ENCODE results near the gene PDCD6IP.

Gene PDCD6IP

DNA sequence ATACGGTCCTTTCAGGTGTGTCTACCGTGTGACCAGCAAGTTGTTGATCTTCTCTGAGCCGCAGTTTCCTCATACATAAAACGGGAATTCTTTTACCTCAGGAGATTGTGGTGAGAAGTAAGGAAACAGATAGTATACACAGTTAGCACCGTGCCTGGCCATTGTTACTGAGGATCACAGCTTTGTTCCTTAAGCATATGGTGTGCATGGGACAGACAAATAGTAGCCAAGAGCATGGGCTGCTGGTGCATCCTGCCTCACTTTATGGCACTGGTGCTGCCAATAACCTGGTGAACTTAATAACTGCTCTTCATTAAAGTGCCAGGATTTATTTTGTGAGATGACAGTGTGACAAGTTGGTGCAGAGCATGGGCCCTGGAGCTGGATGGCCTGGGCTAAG lies 86.3 kb downstream of the PDCD6IP start:
- H3K36me3 Mint-ChIP-seq: no peaks in the 10 kb centered on the region
- H3K9me3 Mint-ChIP-seq (ENCODE audit: low read depth): no peaks in the 10 kb centered on the region
- peaks cover 2% of the 10 kb centered on the region for H3K27me3 Mint-ChIP-seq
- H3K4me1 Mint-ChIP-seq (ENCODE audit: low read depth): peaks cover 5% of the 10 kb centered on the region
- H3K4me3 Mint-ChIP-seq: no peak overlapping the region
- H3K27ac Mint-ChIP-seq: no peak overlapping the region

DNA sequence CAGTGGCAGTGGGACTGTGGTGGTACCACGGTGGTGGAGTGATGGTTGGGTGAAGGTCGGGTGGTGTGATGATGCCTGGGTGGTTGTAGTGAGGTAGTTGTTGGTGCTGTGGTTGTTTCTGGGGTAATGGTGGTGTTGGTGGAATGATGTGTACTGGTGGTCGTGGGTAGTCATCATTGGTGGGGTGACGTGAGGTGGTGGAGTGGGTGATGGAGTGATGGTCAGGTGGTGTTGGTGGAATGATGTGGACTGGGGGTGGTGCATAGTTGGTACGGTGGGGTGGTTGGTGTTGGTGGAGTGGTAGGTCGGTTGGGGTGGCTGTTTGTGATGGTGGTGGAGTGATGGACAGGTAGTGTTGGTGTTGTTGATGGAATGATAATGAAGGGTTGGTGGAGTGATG lies 87.1 kb downstream of the PDCD6IP start:
- Mint-ChIP-seq H3K36me3 (no peaks in the 10 kb centered on the region), H3K9me3 (ENCODE audit: low read depth) (no peaks in the 10 kb centered on the region), H3K4me3 (no peak overlapping the region), H3K27me3 (peaks cover 2% of the 10 kb centered on the region), H3K4me1 (ENCODE audit: low read depth) (peaks cover 5% of the 10 kb centered on the region), H3K27ac (no peak overlapping the region)

DNA sequence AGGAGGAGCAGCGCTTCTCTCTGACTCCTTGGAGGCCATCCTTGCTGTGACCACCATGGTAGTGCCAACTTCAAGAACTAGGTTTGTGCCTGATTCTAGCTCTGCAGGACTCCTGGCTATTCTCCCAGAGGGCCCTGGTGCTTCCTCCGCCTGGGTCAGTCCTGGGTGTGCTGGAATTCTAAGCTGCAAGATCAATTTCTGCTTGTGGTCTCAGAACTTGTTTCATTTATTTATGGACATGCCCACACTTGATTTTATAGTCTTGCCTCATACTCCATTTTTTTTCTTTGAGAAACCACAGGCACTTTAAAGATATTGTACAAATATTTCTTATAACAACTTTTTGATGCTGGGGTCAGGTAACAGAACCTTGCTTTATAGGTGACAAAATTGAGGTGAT lies 87.6 kb downstream of the PDCD6IP start:
- H3K4me1 Mint-ChIP-seq (ENCODE audit: low read depth): peaks cover 5% of the 10 kb centered on the region
- H3K27me3 Mint-ChIP-seq: peaks cover 2% of the 10 kb centered on the region
- H3K9me3 Mint-ChIP-seq (ENCODE audit: low read depth): no peaks in the 10 kb centered on the region
- H3K4me3 Mint-ChIP-seq: no peak overlapping the region
- H3K27ac Mint-ChIP-seq: no peak overlapping the region
- no peaks in the 10 kb centered on the region for H3K36me3 Mint-ChIP-seq

DNA sequence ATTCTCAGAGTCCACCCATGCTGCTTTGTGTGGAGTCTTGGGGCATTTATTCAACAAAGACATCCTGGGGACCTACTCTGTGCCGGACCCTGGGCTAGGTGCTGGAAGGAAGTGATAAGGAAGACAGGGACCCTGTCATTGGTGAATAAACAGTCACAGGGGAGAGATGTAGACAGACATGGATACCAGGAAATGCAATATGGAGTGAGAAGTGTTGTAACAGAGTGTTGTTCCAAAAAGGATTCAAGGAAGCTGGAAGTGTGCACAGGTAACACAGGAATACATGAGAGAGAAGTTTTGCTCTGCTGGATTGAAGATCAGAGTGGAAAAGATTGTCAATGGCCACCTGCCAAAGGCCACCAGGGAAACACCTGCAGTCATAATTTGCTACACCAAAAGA lies 89.0 kb downstream of the PDCD6IP start:
- no peaks in the 10 kb centered on the region for H3K36me3 Mint-ChIP-seq
- no peaks in the 10 kb centered on the region for H3K9me3 Mint-ChIP-seq (ENCODE audit: low read depth)
- peaks cover 5% of the 10 kb centered on the region for H3K4me1 Mint-ChIP-seq (ENCODE audit: low read depth)
- no peak overlapping the region for H3K27ac Mint-ChIP-seq
- no peak overlapping the region for H3K4me3 Mint-ChIP-seq
- peaks cover 2% of the 10 kb centered on the region for H3K27me3 Mint-ChIP-seq

DNA sequence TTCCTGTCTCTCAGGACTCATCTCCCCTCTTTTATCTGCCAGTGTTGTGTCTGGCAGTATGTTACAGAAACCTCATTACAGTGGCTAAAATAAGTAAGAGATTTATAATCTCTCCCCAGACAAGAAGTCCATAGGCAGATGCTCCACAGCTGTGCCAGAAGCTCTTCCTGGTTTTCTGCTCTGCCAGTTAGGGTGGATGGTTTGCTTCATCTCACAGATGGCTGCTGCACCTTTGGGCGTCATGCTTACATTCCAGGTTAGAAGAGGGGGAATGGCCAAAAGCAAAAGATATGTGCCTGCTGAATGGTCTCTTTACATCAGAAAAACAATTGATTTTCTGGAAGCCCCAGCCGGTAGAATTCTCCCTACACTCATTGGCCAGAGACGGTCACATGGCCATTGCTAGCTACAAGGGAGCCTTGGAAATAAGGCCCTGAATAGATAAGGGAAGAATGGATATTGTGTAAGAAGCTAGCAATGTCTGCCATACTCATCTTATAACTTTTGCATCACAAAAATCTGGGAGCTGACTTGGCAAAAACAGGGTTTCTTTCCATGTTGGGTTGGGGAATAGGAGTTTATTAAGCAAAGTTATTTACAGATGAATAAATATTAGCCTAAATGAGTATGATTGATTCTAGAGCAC lies 91.1 kb downstream of the PDCD6IP start:
- Mint-ChIP-seq H3K27me3 (peaks cover 2% of the 10 kb centered on the region), H3K4me1 (ENCODE audit: low read depth) (no peaks in the 10 kb centered on the region), H3K27ac (no peak overlapping the region), H3K4me3 (no peak overlapping the region), H3K36me3 (no peaks in the 10 kb centered on the region), H3K9me3 (ENCODE audit: low read depth) (no peaks in the 10 kb centered on the region)

DNA sequence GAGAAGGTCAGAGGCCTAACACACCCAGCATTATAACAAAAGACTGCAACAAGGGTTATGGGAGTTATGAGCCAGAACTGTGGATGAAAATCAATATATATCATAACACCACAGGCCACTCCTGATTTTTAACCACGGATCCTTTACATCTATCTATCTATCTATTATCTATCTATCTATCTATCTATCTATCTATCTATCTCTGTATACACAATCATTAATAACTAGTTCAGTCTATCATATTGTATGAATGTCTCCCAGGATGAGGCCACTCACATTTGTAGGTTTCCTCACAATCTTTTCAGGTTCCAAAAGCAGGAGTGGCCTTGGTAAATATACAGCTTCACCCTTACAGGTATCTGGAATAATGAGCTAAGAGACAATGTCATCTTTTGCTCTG lies 94.2 kb downstream of the PDCD6IP start:
- Mint-ChIP-seq H3K4me3 (no peak overlapping the region), H3K4me1 (ENCODE audit: low read depth) (no peaks in the 10 kb centered on the region), H3K9me3 (ENCODE audit: low read depth) (no peaks in the 10 kb centered on the region), H3K36me3 (no peaks in the 10 kb centered on the region), H3K27me3 (no peaks in the 10 kb centered on the region), H3K27ac (no peak overlapping the region)

DNA sequence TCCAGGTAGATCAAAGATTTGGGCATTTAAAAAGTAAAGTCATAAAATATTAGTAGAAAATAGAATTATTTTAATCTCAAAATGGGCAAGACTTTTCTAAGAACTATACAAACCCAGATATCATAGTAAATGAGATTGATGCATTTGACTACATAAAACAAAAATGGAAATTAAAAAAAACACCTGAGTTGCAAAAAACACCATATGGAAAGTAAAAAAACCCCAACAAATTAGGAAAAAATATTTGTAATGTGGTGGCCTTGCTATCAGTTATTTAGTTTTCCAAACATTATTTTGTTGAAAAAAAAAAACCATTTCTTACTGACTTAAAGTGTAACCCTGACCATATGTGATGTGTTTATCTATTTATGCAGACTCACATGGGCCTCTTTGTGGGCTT lies 97.2 kb downstream of the PDCD6IP start:
- Mint-ChIP-seq H3K36me3 (no peaks in the 10 kb centered on the region), H3K9me3 (ENCODE audit: low read depth) (no peaks in the 10 kb centered on the region), H3K27me3 (no peaks in the 10 kb centered on the region), H3K27ac (no peak overlapping the region), H3K4me3 (no peak overlapping the region), H3K4me1 (ENCODE audit: low read depth) (no peaks in the 10 kb centered on the region)

DNA sequence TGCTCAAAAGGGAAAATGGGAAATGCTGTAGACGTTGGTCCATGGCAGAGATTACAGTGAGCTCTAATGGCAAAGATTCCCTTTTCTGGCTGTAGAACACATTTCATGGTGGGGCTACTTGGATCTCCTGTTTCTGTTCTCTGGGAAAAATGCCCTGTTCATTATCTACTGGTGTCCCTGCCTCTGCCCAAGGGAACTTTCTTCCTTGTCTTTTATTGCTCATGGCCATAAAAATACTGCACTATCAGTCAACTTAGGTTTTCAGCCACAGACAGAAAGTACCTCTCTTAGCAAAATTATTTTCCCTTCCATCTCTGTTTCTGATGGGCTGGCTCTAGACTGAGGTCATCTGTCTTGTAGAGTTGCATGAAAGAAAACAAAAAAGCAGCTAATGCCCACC lies 98.9 kb downstream of the PDCD6IP start:
- Mint-ChIP-seq H3K27me3 (no peaks in the 10 kb centered on the region), H3K4me3 (no peak overlapping the region), H3K9me3 (ENCODE audit: low read depth) (no peaks in the 10 kb centered on the region), H3K4me1 (ENCODE audit: low read depth) (no peaks in the 10 kb centered on the region), H3K36me3 (no peaks in the 10 kb centered on the region), H3K27ac (no peak overlapping the region)

DNA sequence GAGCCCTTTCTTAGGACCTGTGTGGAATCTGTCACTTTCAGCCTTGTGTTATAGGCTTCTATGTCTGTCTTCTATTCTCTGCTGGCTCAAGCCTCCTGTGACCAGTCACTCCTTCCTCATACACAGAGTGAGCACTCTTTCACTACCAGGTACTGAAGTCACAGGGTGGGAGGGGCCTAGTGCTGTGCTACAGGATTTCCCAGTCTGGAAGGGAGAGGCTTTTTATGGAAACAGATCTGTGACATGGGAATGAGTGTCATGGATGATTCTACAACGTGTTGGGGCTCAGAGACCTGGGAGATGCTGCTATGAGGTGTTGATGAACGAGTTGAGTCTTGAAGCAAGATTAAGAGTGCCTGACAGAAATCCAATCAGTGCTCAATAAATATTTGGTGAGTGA lies 100.5 kb downstream of the PDCD6IP start:
- no peaks in the 10 kb centered on the region for H3K4me1 Mint-ChIP-seq (ENCODE audit: low read depth)
- no peaks in the 10 kb centered on the region for H3K9me3 Mint-ChIP-seq (ENCODE audit: low read depth)
- no peak overlapping the region for H3K4me3 Mint-ChIP-seq
- no peaks in the 10 kb centered on the region for H3K27me3 Mint-ChIP-seq
- no peaks in the 10 kb centered on the region for H3K36me3 Mint-ChIP-seq
- H3K27ac Mint-ChIP-seq: no peak overlapping the region

DNA sequence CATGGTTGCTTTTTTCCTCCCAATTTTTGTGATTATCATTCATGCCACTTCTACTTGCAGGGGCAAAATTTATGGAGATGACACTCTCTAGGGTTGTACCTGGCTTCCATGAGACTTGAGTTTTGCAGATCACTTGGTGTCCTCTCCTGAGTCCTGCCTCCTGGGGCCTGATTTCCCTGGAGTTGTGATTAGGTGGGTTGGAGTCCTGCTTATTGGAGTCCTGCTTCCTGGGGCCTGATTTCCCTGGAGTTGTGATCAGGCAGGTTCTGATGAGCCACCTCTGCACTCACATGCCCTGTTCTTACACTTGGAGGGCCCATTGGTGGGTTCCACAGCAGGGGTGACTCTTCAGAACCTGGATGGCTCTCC lies 102.0 kb downstream of the PDCD6IP start:
- no peaks in the 10 kb centered on the region for H3K4me1 Mint-ChIP-seq (ENCODE audit: low read depth)
- H3K9me3 Mint-ChIP-seq (ENCODE audit: low read depth): peaks cover 4% of the 10 kb centered on the region
- H3K27ac Mint-ChIP-seq: no peak overlapping the region
- H3K27me3 Mint-ChIP-seq: no peaks in the 10 kb centered on the region
- no peak overlapping the region for H3K4me3 Mint-ChIP-seq
- H3K36me3 Mint-ChIP-seq: no peaks in the 10 kb centered on the region

DNA sequence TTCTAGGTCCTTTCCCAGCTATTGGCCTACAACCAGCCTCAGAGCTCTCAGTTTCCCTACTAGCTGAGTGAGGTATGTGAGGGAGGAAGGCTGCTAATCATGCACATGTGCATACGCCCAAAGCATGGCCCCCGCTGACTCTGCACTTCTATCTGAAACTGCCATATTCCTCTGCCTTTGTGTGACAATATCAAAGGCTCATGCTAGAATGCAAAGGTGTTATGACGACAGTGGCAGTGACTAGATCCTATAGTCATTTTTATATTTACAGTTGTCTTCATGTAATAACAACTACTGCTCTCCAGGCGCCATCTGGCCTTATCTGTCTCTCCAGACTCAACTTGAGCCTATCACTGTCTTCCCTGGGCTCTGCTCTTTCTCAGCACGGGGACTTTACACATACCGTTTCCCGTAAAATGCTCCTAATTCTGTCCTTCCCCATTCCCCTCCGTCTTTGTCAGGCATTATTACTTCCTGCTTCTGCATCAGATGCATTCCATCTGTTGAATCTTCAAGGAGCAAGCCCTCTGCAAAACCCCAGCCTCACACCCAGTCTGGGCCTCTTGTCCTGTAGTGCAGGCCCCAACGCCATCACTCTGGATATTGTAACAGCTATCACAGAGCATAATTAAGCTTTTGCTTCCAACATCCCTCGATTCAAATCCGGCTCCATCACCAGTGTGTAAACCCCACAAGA lies 102.5 kb downstream of the PDCD6IP start:
- no peaks in the 10 kb centered on the region for H3K36me3 Mint-ChIP-seq
- H3K9me3 Mint-ChIP-seq (ENCODE audit: low read depth): peaks cover 4% of the 10 kb centered on the region
- H3K4me3 Mint-ChIP-seq: no peak overlapping the region
- no peaks in the 10 kb centered on the region for H3K27me3 Mint-ChIP-seq
- H3K27ac Mint-ChIP-seq: no peak overlapping the region
- no peaks in the 10 kb centered on the region for H3K4me1 Mint-ChIP-seq (ENCODE audit: low read depth)

DNA sequence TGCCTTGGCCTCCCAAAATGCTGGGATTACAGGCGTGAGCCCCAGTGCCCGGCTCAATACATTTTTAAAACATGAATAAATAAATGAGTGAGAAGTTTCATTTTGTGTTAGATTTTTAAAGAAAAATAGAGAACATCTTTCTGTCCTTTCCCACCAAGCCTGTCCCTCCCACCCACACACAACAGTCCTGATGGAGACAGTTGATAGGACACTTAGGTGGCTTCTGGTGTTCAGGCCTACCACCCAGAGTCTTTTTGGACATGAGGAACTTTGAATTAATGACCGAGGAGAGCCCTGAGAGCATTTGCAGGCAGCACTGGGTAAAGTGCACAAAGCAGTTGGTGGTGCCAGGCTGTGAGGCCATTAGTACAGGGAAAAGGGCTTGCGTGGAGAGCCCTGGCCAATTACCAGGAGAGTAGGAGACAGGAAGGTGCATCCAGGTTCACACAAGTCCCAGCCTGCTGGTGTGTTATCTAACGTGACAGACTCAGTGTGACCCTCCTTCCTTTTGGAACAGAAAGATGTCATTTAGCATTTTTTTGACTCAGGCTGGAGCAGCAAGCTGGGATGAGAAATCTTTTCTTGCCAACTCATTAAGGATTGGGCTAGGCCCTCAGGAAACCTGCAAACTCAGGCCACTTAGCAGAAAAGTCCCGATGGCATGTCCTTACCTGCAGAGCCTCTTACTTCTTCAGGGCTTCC lies 103.6 kb downstream of the PDCD6IP start:
- H3K36me3 Mint-ChIP-seq: no peaks in the 10 kb centered on the region
- H3K27ac Mint-ChIP-seq: no peak overlapping the region
- H3K27me3 Mint-ChIP-seq: no peaks in the 10 kb centered on the region

DNA sequence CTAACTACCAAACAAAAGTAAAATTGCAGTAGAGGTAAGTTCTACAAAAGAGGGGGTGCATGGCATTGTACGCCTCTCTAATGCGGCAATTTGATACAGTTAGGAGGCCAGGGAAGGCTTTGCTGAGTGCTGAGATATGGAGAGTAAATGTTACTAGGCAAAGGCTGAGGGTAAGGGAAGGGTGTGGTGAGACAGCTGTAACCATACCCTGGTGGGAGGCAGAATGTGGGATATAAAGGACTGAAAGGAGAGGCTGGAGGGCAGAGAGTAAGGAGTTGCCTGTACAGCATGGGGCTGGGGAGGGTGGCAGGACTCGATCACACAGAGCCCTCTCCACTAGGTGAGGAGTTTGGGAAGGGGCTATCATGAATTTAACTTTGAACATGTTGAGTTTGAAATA lies 106.3 kb downstream of the PDCD6IP start:
- Mint-ChIP-seq H3K9me3 (ENCODE audit: low read depth) (peaks cover 4% of the 10 kb centered on the region), H3K36me3 (no peaks in the 10 kb centered on the region), H3K4me1 (ENCODE audit: low read depth) (no peaks in the 10 kb centered on the region), H3K27ac (no peak overlapping the region), H3K4me3 (no peak overlapping the region), H3K27me3 (no peaks in the 10 kb centered on the region)

More for the DNA sequence above, 103.6 kb downstream of the PDCD6IP start:
- Mint-ChIP-seq H3K9me3 (ENCODE audit: low read depth) (peaks cover 4% of the 10 kb centered on the region), H3K4me1 (ENCODE audit: low read depth) (no peaks in the 10 kb centered on the region), H3K4me3 (no peak overlapping the region)

DNA sequence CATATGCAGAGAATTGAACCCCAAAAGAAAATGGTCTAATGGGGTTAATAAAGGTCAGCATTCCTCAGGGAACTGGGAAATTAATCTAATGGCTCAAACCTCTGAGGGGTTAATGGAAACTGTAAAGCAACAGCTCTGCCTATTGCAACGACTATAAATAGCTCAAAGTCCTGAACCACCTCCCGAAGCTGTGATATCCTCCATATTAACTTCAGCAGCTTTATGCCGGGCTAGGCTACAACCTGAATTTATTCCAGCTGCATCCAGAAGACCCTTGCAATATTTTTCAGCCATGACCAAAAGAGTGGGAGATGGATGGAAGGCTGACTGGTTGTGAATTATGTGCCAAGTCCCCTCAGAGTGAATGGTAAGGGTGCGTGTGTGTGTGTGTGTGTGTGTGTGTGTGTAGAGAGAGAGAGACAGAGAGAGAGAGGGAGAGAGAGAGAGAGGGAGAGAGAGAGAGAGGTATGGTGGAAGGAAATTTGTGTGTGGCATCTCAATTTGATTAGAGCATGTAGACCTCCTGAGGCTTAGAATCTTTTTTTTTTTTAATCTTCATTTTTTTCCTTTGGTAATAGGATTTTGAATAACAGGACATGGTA lies 109.9 kb downstream of the PDCD6IP start:
- peaks cover 4% of the 10 kb centered on the region for H3K9me3 Mint-ChIP-seq (ENCODE audit: low read depth)
- no peaks in the 10 kb centered on the region for H3K4me1 Mint-ChIP-seq (ENCODE audit: low read depth)
- no peaks in the 10 kb centered on the region for H3K27me3 Mint-ChIP-seq

DNA sequence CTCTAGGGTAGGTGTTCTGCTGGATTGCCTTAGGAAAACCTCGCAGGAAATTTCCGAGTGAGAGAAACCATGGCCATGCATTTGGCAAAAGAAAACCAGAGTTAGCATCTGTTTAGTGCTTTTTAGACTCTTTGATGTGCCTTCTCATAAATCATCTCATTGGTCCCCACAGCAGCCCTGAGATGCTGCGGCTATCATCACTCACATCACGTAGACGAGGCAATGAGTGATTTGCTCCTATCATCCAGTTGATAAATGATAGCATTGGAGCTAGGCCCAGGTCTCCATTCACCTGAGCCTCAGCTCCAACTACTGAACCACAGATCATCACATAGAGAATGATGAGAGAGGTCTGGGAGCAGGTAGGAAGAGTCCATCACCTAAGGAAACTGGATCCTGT lies 111.1 kb downstream of the PDCD6IP start:
- H3K27me3 Mint-ChIP-seq: no peaks in the 10 kb centered on the region

More for the DNA sequence above, 109.9 kb downstream of the PDCD6IP start:
- Mint-ChIP-seq H3K36me3 (no peaks in the 10 kb centered on the region), H3K4me3 (no peak overlapping the region), H3K27ac (no peak overlapping the region)

More for the DNA sequence above, 111.1 kb downstream of the PDCD6IP start:
- H3K9me3 Mint-ChIP-seq (ENCODE audit: low read depth): peaks cover 3% of the 10 kb centered on the region
- no peaks in the 10 kb centered on the region for H3K36me3 Mint-ChIP-seq
- no peak overlapping the region for H3K4me3 Mint-ChIP-seq
- H3K27ac Mint-ChIP-seq: no peak overlapping the region
- H3K4me1 Mint-ChIP-seq (ENCODE audit: low read depth): no peaks in the 10 kb centered on the region
